Heart right ventricle (tissue), 16 donors: ENCODE data around the gene DNAJC5G. TPM values are rescaled to one million over a fixed set of nuclear protein-coding genes. Genes with fewer than 3 reads are reported as not detected.
A peak's percentile ranks its signal among the peaks of the same experiment; 100 is the strongest.
"Not testable (repeated sequence)": the region's sequence is repeated elsewhere in the genome, so short reads cannot be mapped to it uniquely, and the experiment has no call there.

Experiments
- ATAC-seq, 8 donors: fragments of 200-7000 bp; cut with Tn5 transposase; one replicate each; pipeline ENCODE4 v1.9.1; 2020; ENCODE audit warnings: mild to moderate bottlenecking in 8 of 8, moderate library complexity in 8 of 8, moderate number of reproducible peaks in 1 of 8
- DNase-seq, 2 donors: peaks; one replicate each; pipeline ENCODE4 v3.0.0-alpha.2; 2020
- H3K27ac ChIP-seq, 10 donors: fragments of 200-600 bp; sonication (generic) in 2 of 10; one replicate each; pipeline versions ENCODE4 v1.5.0 to v1.8.0; 2020 to 2022; ENCODE audit warnings: mild to moderate bottlenecking in 3 of 10
- H3K27me3 ChIP-seq, 7 donors: fragments of 200-600 bp; one replicate each; pipeline ENCODE4 v1.8.0; 2021 to 2022; ENCODE audit warnings: mild to moderate bottlenecking in 2 of 7
- H3K36me3 ChIP-seq, 9 donors: fragments of 200-600 bp; sonication (generic) in 1 of 9; one replicate each; pipeline versions ENCODE4 v1.5.0 to v1.8.0; 2020 to 2022; ENCODE audit warnings: mild to moderate bottlenecking in 2 of 9
- H3K4me1 ChIP-seq, 9 donors: fragments of 200-600 bp; sonication (generic) in 1 of 9; one replicate each; pipeline versions ENCODE4 v1.5.0 to v1.8.0; 2020 to 2022; ENCODE audit warnings: mild to moderate bottlenecking in 4 of 9
- H3K4me3 ChIP-seq, 10 donors: fragments of 200-600 bp; sonication (generic) in 2 of 10; one replicate each; pipeline versions ENCODE4 v1.5.0 to v1.8.0; 2020 to 2022; ENCODE audit warnings: mild to moderate bottlenecking in 7 of 10, moderate library complexity in 2 of 10
- H3K9me3 ChIP-seq, 11 donors: fragments of 200-600 bp in 10 of 11; sonication (generic) in 2 of 11; one replicate each; pipeline versions ENCODE4 v1.5.0 to v1.8.0; 2013 to 2022; ENCODE audit warnings: mild to moderate bottlenecking in 2 of 11, control low read depth in 1 of 11, moderate library complexity in 1 of 11
- CTCF ChIP-seq, 9 donors: fragments of 200-600 bp; sonication (generic) in 2 of 9; IDR thresholded peaks; one replicate each; pipeline versions ENCODE4 v1.5.0 to v1.8.0; 2021 to 2022; ENCODE audit warnings: antibody characterized with exemption in 9 of 9, mild to moderate bottlenecking in 5 of 9, moderate library complexity in 1 of 9
- WGBS, 2 donors: extraction: QIAGEN DNeasy Blood & Tissue Kit; methylation state at CpG; one replicate each; pipeline ENCODE4 v1.1.7; 2013; ENCODE audit warnings: inconsistent platforms in 1 of 2; 5-methylcytosine and 5-hydroxymethylcytosine counted together
- intact Hi-C, 10 donors: fragments of 100-400 bp; cut with DNase I; formaldehyde crosslinking; loops; one replicate each; pipeline versions ENCODE4 v1.11.1 to v1.14.2; 2022
- polyA plus RNA-seq, 2 donors: library from polyadenylated mRNA; stranded (reverse); fragments of 200-250 nt; gene quantifications; one replicate each; pipeline ENCODE4 v1.2.3, GENCODE V29; 2013
- total RNA-seq, 10 donors: library from RNA; stranded (reverse); fragmentation: NEBNext Ultra II Directional in 3 of 10; extraction: Animal tissue kit (Norgen Biotek cat#: 25700) in 3 of 10; gene quantifications; one replicate each; pipeline versions ENCODE4 v1.2.1 to v1.2.4, GENCODE V29; 2021 to 2023
- donor health status: Arrhythmogenic right ventricular cardiomyopathy.
- donor health status: ischemic (EF 13 %, LVEDD 7.1; RV severe dilation, severe dysfunction).
- donor health status: healthy with polysubstance abuse.
- donor health status: DM: no; HTN: yes; CAD: no.
- donor health status: DM: no; HTN: no; CAD: no.
- donor health status: ischemic (EF 25% LVEDD 6.9; RV normal size, moderate dysfunction).
- donor health status: ischemic (EF 25% LVEDD 5.7; RV mildly dilated, moderate dysfunction).
- donor health status: healthy.
- donor health status: DM: yes; HTN: yes; CAD: no.
- donor health status: Ischemic cardiomyopathy.
- donor health status: ischemic (EF 35%, LVEDD 5.7; RV mildly dilated, moderate dysfunction).
- donor health status: nonischemic (EF 11% LVEDD 7.7; RV severe dilation, severe dysfunction).
- donor health status: DM: yes; HTN: yes; CAD: no.
- donor health status: PGD.
- donor health status: ischemic (EF 29% LVEDD 5.4; RV normal size, mild dysfunction).
- donor health status: nonischemic (EF 23%, LVEDD 6.1; RV moderate dilation, normal function).

Gene DNAJC5G
- total and polyA plus RNA-seq, 12 donors = 0.19 to 6.0 (median 1.6) TPM

DNA sequence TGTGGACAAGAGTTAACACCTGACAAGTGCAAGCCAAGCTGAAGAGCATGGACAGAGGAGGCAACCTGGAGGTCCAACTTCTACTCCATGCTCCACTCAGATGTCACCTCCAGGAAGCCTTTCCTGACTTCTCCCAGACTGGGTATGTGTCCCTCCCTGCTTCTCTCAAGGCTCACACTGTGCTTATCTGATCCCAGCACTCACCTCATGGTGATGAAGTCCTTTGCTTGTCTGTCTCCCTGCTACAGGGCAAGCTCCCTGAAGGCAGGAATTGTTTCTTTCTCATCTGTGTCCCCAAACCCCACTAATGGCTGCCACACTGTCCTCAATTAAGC lies 9.7 kb upstream of the DNAJC5G start:
- Histone ChIP-seq H3K36me3 (no peaks in the 10 kb centered on the region), H3K27me3 (peaks cover 0 to 97% (median 47%) of the 10 kb centered on the region in 7 donors), H3K9me3 (no peaks in the 10 kb centered on the region), H3K27ac (peak overlapping the region in 6 of 10 donors; percentile 0 to 77 (median 48)), H3K4me1 (peaks cover 0 to 48% (median 37%) of the 10 kb centered on the region in 9 donors), H3K4me3 (no peak overlapping the region)
- intact Hi-C loops = loop anchor here in 1 of 10 donors (10.0 kb wide), 1 partner anchor 311 kb away; no protein-coding TSS in a partner anchor
- DNase-seq (no peak), ATAC-seq (no peak)
- TF ChIP-seq CTCF (IDR thresholded peaks at IDR 0.05) = no peak

- intact Hi-C loops = loop anchor here in 1 of 10 donors (10.0 kb wide), 1 partner anchor 313 kb away; no protein-coding TSS in a partner anchor
Measured at GRCh38 chr2:27268296-27268695, 6.9 kb upstream of the DNAJC5G start.

GRCh38 chr2:27270131-27270530 lies 5.1 kb upstream of the DNAJC5G start:
- intact Hi-C loops = no loop called here
- H3K36me3 ChIP-seq = no peaks in the 10 kb centered on the region
- 72 to 82% methylated on average over 3 of the region's 3 CpGs for WGBS, 2 donors
- no peaks in the 10 kb centered on the region for H3K9me3 ChIP-seq
- no peak for ATAC-seq
- no peak for TF ChIP-seq CTCF (IDR thresholded peaks at IDR 0.05)
- H3K4me3 ChIP-seq = no peak overlapping the region
- no peak for DNase-seq
- peak overlapping the region in 2 of 10 donors; percentile 80 to 87 for H3K27ac ChIP-seq
- peaks cover 0 to 53% (median 6%) of the 10 kb centered on the region in 7 donors for H3K27me3 ChIP-seq
- H3K4me1 ChIP-seq = peaks cover 2 to 49% (median 20%) of the 10 kb centered on the region in 9 donors

More at GRCh38 chr2:27268296-27268695, 6.9 kb upstream of the DNAJC5G start:
- 85% methylated on average over 13 of the region's 13 CpGs for WGBS, 2 donors
- not testable (repeated sequence) for ATAC-seq, H3K36me3 ChIP-seq, DNase-seq, H3K4me3 ChIP-seq, H3K27ac ChIP-seq, H3K9me3 ChIP-seq
- Histone ChIP-seq H3K27me3 (peaks cover 0 to 72% (median 21%) of the 10 kb centered on the region in 7 donors), H3K4me1 (peaks cover 4 to 54% (median 36%) of the 10 kb centered on the region in 9 donors)

- H3K27me3 ChIP-seq = peaks cover 0 to 48% (median 4%) of the 10 kb centered on the region in 7 donors
- WGBS, 2 donors = 48 to 56% methylated on average over 2 of the region's 2 CpGs
- intact Hi-C loops = no loop called here
- H3K27ac ChIP-seq = peak overlapping the region; percentile 53 to 87 (median 76)
- TF ChIP-seq CTCF (IDR thresholded peaks at IDR 0.05) = no peak
- H3K9me3 ChIP-seq = no peaks in the 10 kb centered on the region
- DNase-seq (no peak), ATAC-seq (no peak)
- H3K4me3 ChIP-seq = no peak overlapping the region
- no peaks in the 10 kb centered on the region for H3K36me3 ChIP-seq
- H3K4me1 ChIP-seq = peaks cover 0 to 44% (median 15%) of the 10 kb centered on the region in 9 donors
Measured at GRCh38 chr2:27270670-27271069, 4.6 kb upstream of the DNAJC5G start.

DNA sequence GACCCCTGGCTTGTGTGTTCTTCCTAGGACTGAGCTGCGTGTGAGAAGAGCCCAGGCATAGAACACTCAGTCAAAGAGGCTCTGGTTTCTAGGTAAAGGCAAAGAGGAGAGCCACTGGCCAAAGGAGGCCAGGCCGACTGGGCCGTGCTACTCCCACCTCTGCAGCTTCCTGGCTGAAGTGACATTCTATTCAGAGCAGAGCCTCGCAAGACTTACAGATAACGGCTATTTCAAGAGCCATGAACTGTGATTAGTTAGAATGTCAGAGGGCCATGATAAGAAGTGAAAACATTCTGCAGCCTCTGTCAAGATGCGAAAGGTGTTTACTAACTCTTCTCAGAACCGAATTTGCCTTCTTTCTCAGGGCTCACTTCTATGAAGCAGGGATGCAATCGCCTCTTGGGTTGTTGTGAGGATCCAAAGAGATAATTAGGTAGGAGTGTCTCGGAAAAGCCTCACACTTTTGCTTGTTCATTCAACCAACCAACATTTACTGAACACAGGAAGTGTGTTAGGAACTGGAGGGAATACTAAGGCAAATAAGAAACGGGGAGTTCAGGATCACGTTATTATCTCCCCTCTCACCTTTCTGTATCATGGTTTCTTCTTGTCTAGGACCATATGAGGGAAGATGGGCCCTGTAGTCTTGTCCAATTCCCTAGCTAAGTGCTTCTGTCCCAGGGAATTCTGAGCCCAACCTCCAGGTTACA lies 3.4 kb upstream of the DNAJC5G start:
- 13 to 28% methylated on average over 11 of the region's 11 CpGs for WGBS, 2 donors
- H3K4me3 ChIP-seq = no peak overlapping the region
- no peaks in the 10 kb centered on the region for H3K36me3 ChIP-seq
- no peaks in the 10 kb centered on the region for H3K9me3 ChIP-seq
- no peak for TF ChIP-seq CTCF (IDR thresholded peaks at IDR 0.05)
- intact Hi-C loops = no loop called here
- H3K4me1 ChIP-seq = peaks cover 0 to 43% (median 15%) of the 10 kb centered on the region in 9 donors
- DNase-seq (peak in 1 of 2 donors; percentile 46), ATAC-seq (peak; percentile 77 to 94 (median 90))
- H3K27ac ChIP-seq = peak overlapping the region; percentile 53 to 87 (median 76)
- peaks cover 0 to 39% (median under 1%) of the 10 kb centered on the region in 7 donors for H3K27me3 ChIP-seq

DNA sequence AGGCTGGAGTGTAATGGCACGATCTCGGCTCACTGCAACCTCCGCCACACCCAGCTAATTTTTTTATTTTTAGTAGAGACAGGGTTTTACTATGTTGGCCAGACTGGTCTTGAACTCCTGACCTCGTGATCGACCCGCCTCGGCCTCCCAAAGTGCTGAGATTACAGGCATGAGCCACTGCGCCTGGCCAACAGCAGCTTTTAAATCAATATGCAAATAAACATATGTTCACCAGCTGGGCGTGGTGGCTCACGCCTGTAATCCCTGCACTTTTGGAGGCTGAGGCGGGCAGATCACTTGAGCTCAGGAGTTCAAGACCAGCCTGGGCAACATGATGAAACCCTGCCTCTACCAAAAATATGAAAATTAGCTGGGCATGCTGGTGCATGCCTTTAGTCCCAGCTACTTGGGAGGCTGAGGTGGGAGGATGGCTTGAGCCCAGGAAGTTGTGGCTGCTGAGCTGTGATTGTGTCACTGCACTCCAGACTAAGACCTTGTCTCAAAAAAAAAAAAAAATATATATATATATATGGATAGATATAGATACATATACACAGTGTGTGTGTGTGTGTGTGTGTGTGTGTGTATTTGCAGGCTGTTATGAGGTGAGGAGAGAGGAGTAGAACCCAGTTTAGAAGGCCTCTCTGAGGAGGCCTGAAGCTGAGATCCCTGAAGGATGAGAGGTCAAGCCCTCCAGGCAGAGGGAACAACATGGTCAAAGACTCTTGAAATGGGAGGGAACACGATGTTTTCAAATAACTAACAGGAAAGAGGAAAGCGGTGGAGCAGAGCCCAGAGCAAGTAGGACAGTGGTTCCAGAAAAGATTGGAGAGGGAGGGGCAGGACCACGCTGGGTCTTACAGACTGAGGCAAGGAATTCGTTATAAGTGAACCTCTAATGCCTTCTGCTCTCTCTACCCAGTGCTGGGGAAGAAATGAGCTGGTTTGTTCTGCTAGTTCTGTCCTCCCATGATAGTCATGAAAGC lies 2.4 kb upstream of the DNAJC5G start:
- 53% methylated on average over 15 of the region's 15 CpGs for WGBS, 2 donors
- peak overlapping the region; percentile 53 to 87 (median 76) for H3K27ac ChIP-seq
- peak in 2 of 8 donors; percentile 5 to 40 for ATAC-seq
- H3K4me3 ChIP-seq, intact Hi-C loops, H3K9me3 ChIP-seq, DNase-seq, H3K36me3 ChIP-seq: not testable (repeated sequence)
- peaks cover 0 to 43% (median 15%) of the 10 kb centered on the region in 9 donors for H3K4me1 ChIP-seq
- H3K27me3 ChIP-seq = peaks cover 0 to 37% (median 4%) of the 10 kb centered on the region in 7 donors
